IMR-90 (cell line): ENCODE measurements around the gene PPP3CA. TPM values are rescaled to one million over a fixed set of nuclear protein-coding genes. Genes with fewer than 3 reads are reported as not detected.

ENCODE experiments used
- ATAC-seq: fragments of 200-7000 bp; cut with Tn5 transposase; 2 replicates; pipeline ENCODE4 v1.9.1; 2020; ENCODE audit warnings: low read depth, mild to moderate bottlenecking, moderate library complexity
- BruUV-seq: library from RNA; stranded (reverse); fragments of 400-500 nt; replicated peaks from 2 replicates; lab custom pipeline; 2021; lab: Mats Ljungman, UMichigan
- CTCF ChIA-PET: fragments of 300-600 bp; formaldehyde crosslinking; extraction: SDS; loops from one replicate; lab custom pipeline; 2021; ENCODE audit warnings: antibody characterized with exemption; lab: Yijun Ruan, JAX
- POLR2A ChIA-PET: fragments of 300-600 bp; sonication (Branson Sonifier 250); formaldehyde crosslinking; loops from one replicate; lab custom pipeline; 2022; ENCODE audit warnings: antibody characterized with exemption; ENCODE audit not compliant: unreplicated experiment; lab: Charles Lee
- DNase-seq: peaks from one replicate; pipeline ENCODE4 v3.0.0; 2013
- H2AFZ ChIP-seq: replicated peaks from 2 replicates; pipeline ENCODE3; 2013; ENCODE audit warnings: low read length, mild to moderate bottlenecking; ENCODE audit not compliant: poor library complexity
- H2AK5ac ChIP-seq: 2 replicates; pipeline ENCODE4 v1.6.1; 2013; ENCODE audit warnings: low read depth, low read length, inconsistent platforms
- H2AK9ac ChIP-seq: replicated peaks from 2 replicates; pipeline ENCODE3; 2013; ENCODE audit warnings: mild to moderate bottlenecking, low read depth, low read length, moderate library complexity; ENCODE audit not compliant: poor library complexity
- H2BK120ac ChIP-seq: 2 replicates; pipeline ENCODE4 v1.6.1; 2013; ENCODE audit warnings: low read depth, low read length, inconsistent platforms
- H2BK15ac ChIP-seq: 3 replicates; pipeline ENCODE4 v1.6.1; 2013; ENCODE audit warnings: low read depth, low read length, inconsistent platforms
- H2BK20ac ChIP-seq: 2 replicates; pipeline ENCODE4 v1.6.1; 2013; ENCODE audit warnings: low read depth, mild to moderate bottlenecking, inconsistent platforms, low read length, moderate library complexity
- H2BK5ac ChIP-seq: 2 replicates; pipeline ENCODE4 v1.6.1; 2013; ENCODE audit warnings: mild to moderate bottlenecking, low read depth, low read length, inconsistent platforms; ENCODE audit not compliant: poor library complexity, severe bottlenecking
- H3K14ac ChIP-seq: replicated peaks from 2 replicates; pipeline ENCODE4 v1.6.1; 2013; ENCODE audit warnings: low read depth, low read length, inconsistent platforms
- H3K18ac ChIP-seq: 2 replicates; pipeline ENCODE4 v1.6.1; 2013; ENCODE audit warnings: low read depth, low read length, control low read depth
- H3K23ac ChIP-seq: 2 replicates; pipeline ENCODE4 v1.6.1; 2013; ENCODE audit warnings: low read depth, low read length, inconsistent platforms
- H3K27ac ChIP-seq: 2 replicates; pipeline ENCODE4 v1.5.1; 2013; ENCODE audit warnings: mild to moderate bottlenecking, control low read depth, low read length; ENCODE audit not compliant: insufficient read depth
- H3K27me3 ChIP-seq: 2 replicates; pipeline ENCODE4 v1.6.1; 2013; ENCODE audit warnings: low read length; ENCODE audit not compliant: control insufficient read depth, insufficient read depth
- H3K36me3 ChIP-seq: 2 replicates; pipeline ENCODE4 v1.6.1; 2013; ENCODE audit warnings: low read length, mixed read lengths; ENCODE audit not compliant: control insufficient read depth, insufficient read depth
- H3K4ac ChIP-seq: 2 replicates; pipeline ENCODE4 v1.6.1; 2013; ENCODE audit warnings: low read depth, low read length, inconsistent platforms
- H3K4me1 ChIP-seq: 2 replicates; pipeline ENCODE4 v1.6.1; 2013; ENCODE audit warnings: low read length, mixed read lengths; ENCODE audit not compliant: control insufficient read depth, insufficient read depth
- H3K4me2 ChIP-seq: 2 replicates; pipeline ENCODE4 v1.6.1; 2013; ENCODE audit warnings: low read depth, mild to moderate bottlenecking, control low read depth, low read length, moderate library complexity
- H3K4me3 ChIP-seq: 2 replicates; pipeline ENCODE4 v1.5.1; 2013; ENCODE audit warnings: low read depth, mild to moderate bottlenecking, control low read depth, low read length, moderate library complexity; ENCODE audit not compliant: insufficient read depth
- H3K56ac ChIP-seq: 2 replicates; pipeline ENCODE4 v1.6.1; 2013; ENCODE audit warnings: low read length, inconsistent platforms; ENCODE audit not compliant: insufficient read depth; ENCODE audit errors: extremely low read depth
- H3K79me1 ChIP-seq, 2 experiments: 2 replicates each; pipeline ENCODE4 v1.6.1; 2013; ENCODE audit warnings: low read length in 2 of 2, inconsistent platforms in 1 of 2, low read depth in 1 of 2
- H3K9ac ChIP-seq: 2 replicates; pipeline ENCODE4 v1.6.1; 2013; ENCODE audit warnings: low read depth, low read length, control low read depth
- H3K9me1 ChIP-seq: 2 replicates; pipeline ENCODE4 v1.6.1; 2013; ENCODE audit warnings: low read length, inconsistent platforms; ENCODE audit not compliant: insufficient read depth
- H3K9me3 ChIP-seq: 2 replicates; pipeline ENCODE4 v1.6.1; 2013; ENCODE audit warnings: low read length; ENCODE audit not compliant: control insufficient read depth, insufficient read depth
- H4K20me1 ChIP-seq: 2 replicates; pipeline ENCODE4 v1.6.1; 2013; ENCODE audit warnings: low read length, inconsistent platforms; ENCODE audit not compliant: insufficient read depth
- H4K5ac ChIP-seq: 2 replicates; pipeline ENCODE4 v1.6.1; 2013; ENCODE audit warnings: mild to moderate bottlenecking, low read depth, low read length, control low read depth
- H4K8ac ChIP-seq, 2 experiments: 2 replicates each; pipeline ENCODE4 v1.6.1; 2013; ENCODE audit warnings: low read depth in 2 of 2, low read length in 2 of 2, control low read depth in 1 of 2, inconsistent platforms in 1 of 2
- H4K91ac ChIP-seq: 2 replicates; pipeline ENCODE4 v1.6.1; 2013; ENCODE audit warnings: low read depth, low read length, inconsistent platforms; ENCODE audit not compliant: insufficient read depth
- CHD1 ChIP-seq: IDR thresholded peaks from 2 replicates; pipeline ENCODE4 v1.6.1; 2012; ENCODE audit warnings: low read depth, low read length, improper control_type of control experiment
- CTCF ChIP-seq: conservative IDR thresholded peaks from 2 replicates; pipeline ENCODE4 v1.5.1; 2012; ENCODE audit warnings: mild to moderate bottlenecking, low read depth, low read length, improper control_type of control experiment
- FOS ChIP-seq: fragments of 150-350 bp; IDR thresholded peaks from 2 replicates; pipeline ENCODE4 v1.6.1; 2016; ENCODE audit warnings: low read depth, low read length
- MAFK ChIP-seq: IDR thresholded peaks from 2 replicates; pipeline ENCODE4 v1.6.1; 2012; ENCODE audit warnings: low read depth, low read length, improper control_type of control experiment
- NFE2L2 ChIP-seq: fragments of 150-350 bp; IDR thresholded peaks from 2 replicates; pipeline ENCODE4 v1.6.1; 2016; ENCODE audit warnings: low read depth, mild to moderate bottlenecking, low read length
- POLR2A ChIP-seq: IDR thresholded peaks from 2 replicates; pipeline ENCODE4 v1.6.1; 2012; ENCODE audit warnings: mild to moderate bottlenecking, low read depth, low read length
- RCOR1 ChIP-seq: IDR thresholded peaks from 2 replicates; pipeline ENCODE4 v1.6.1; 2012; ENCODE audit warnings: mild to moderate bottlenecking, low read length, improper control_type of control experiment; ENCODE audit not compliant: insufficient replicate concordance
- WGBS, 2 experiments: methylation state at CpG; one replicate each; pipeline versions ENCODE4 v1.1.5 to v1.1.7; 2013; ENCODE audit warnings: missing lambda C conversion rate in 2 of 2; ENCODE audit not compliant: insufficient read length in 1 of 2; ENCODE audit errors: extremely low coverage in 2 of 2; 5-methylcytosine and 5-hydroxymethylcytosine counted together
- dilution Hi-C: fragments of 300-500 bp; cut with HindIII; formaldehyde crosslinking; loops from one replicate; pipeline ENCODE4 v1.14.3; 2018; ENCODE audit warnings: low sequenced_read_pairs; ENCODE audit not compliant: unreplicated experiment
- in situ Hi-C: fragments of 300-500 bp; cut with MboI; formaldehyde crosslinking; loops from 3 replicates; pipeline ENCODE4 v1.14.3; 2019; ENCODE audit warnings: low sequenced_read_pairs, inconsistent platforms, mixed read lengths
- intact Hi-C: fragments of 100-400 bp; cut with micrococcal nuclease; formaldehyde crosslinking; loops from 2 replicates; pipeline ENCODE4 v1.10.0; 2022
- polyA plus RNA-seq, 3 experiments: library from polyadenylated mRNA; depleted of rRNA; stranded (reverse); fragments of >200 nt; gene quantifications; 2 replicates each; pipeline ENCODE4 v1.2.3, GENCODE V29; 2012; ENCODE audit warnings: low replicate concordance in 1 of 3
- total RNA-seq: library from RNA; depleted of rRNA; stranded (reverse); fragments of >200 nt; gene quantifications from 2 replicates; pipeline ENCODE4 v1.2.3, GENCODE V29; 2012
- TF ChIP-seq, protein P1 (sequence below): fragments of 150-350 bp; IDR thresholded peaks from 2 replicates; pipeline ENCODE4 v1.6.1; 2016; ENCODE audit warnings: low read depth, mild to moderate bottlenecking, low read length, moderate library complexity, borderline replicate concordance
- TF ChIP-seq, protein P2 (sequence below): fragments of 150-350 bp; IDR thresholded peaks from 2 replicates; pipeline ENCODE4 v1.6.1; 2017; ENCODE audit warnings: mild to moderate bottlenecking, antibody characterized with exemption, low read length, low read depth

Gene PPP3CA
- total and polyA plus RNA-seq, 2 of the 4 experiments (the other 2 are of a cell fraction), result 14.5 to 48.6 TPM

GRCh38 chr4:101119141-101119540 lies 228.2 kb downstream of the PPP3CA start:
- Histone ChIP-seq H4K8ac (no peak overlapping the region), H3K79me1 (peaks cover 11 to 17% of the 10 kb centered on the region in 2 experiments; a peak in 1 of 4 replicates), H3K23ac (no peak overlapping the region), H3K9me3 (no peaks in the 10 kb centered on the region), H3K27me3 (no peaks in the 10 kb centered on the region), H3K4me1 (no peaks in the 10 kb centered on the region), H2BK5ac (no peak overlapping the region), H2AK9ac (no peak overlapping the region), H3K4me2 (no peak overlapping the region), H2BK120ac (no peak overlapping the region), H2AK5ac (no peak overlapping the region), H3K4me3 (no peak overlapping the region), H3K4ac (no peak overlapping the region), H2AFZ (no peak overlapping the region), H2BK20ac (no peak overlapping the region), H3K18ac (no peak overlapping the region), H3K14ac (no peak overlapping the region), H4K91ac (no peak overlapping the region), H3K56ac (no peak overlapping the region), H4K5ac (no peak overlapping the region), H4K20me1 (no peaks in the 10 kb centered on the region), H3K27ac (no peak overlapping the region), H3K36me3 (no peaks in the 10 kb centered on the region), H2BK15ac (no peak overlapping the region), H3K9ac (no peak overlapping the region), H3K9me1 (no peaks in the 10 kb centered on the region)
- intact Hi-C loops (no loop called here), in situ Hi-C loops (no loop called here), dilution Hi-C loops (no loop called here)
- DNase-seq (no peak), ATAC-seq (no peak)
- no TSS peak for BruUV-seq
- CTCF ChIA-PET, result no interaction called here
- no peak for TF ChIP-seq CHD1
- TF ChIP-seq, protein P1, sequence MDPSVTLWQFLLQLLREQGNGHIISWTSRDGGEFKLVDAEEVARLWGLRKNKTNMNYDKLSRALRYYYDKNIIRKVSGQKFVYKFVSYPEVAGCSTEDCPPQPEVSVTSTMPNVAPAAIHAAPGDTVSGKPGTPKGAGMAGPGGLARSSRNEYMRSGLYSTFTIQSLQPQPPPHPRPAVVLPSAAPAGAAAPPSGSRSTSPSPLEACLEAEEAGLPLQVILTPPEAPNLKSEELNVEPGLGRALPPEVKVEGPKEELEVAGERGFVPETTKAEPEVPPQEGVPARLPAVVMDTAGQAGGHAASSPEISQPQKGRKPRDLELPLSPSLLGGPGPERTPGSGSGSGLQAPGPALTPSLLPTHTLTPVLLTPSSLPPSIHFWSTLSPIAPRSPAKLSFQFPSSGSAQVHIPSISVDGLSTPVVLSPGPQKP, result no peak
- TF ChIP-seq FOS, result no peak
- TF ChIP-seq, protein P2, sequence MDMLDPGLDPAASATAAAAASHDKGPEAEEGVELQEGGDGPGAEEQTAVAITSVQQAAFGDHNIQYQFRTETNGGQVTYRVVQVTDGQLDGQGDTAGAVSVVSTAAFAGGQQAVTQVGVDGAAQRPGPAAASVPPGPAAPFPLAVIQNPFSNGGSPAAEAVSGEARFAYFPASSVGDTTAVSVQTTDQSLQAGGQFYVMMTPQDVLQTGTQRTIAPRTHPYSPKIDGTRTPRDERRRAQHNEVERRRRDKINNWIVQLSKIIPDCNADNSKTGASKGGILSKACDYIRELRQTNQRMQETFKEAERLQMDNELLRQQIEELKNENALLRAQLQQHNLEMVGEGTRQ, result no peak
- no peak for TF ChIP-seq CTCF
- no peak for TF ChIP-seq NFE2L2
- no peak for TF ChIP-seq MAFK
- no peak for TF ChIP-seq POLR2A
- no peak for TF ChIP-seq RCOR1
- WGBS, 2 experiments, result no CpG with 5 or more reads among the region's 3 CpGs
- POLR2A ChIA-PET, result no interaction called here
